Endothelial cell of umbilical vein (primary cell): ENCODE results near the gene DGCR6L.
"Not testable (repeated sequence)": the region's sequence is repeated elsewhere in the genome, so short reads cannot be mapped to it uniquely, and the experiment has no call there.

Source experiments
- CTCF ChIP-seq, 2 donors: IDR thresholded peaks; 1 replicate in 1 of 2; 2 replicates in 1 of 2; pipeline ENCODE4 v1.5.1; 2011; ENCODE audit warnings: low read length in 2 of 2, mild to moderate bottlenecking in 2 of 2, moderate library complexity in 2 of 2, control low read depth in 1 of 2, inconsistent platforms in 1 of 2, low read depth in 1 of 2; ENCODE audit not compliant: insufficient read depth in 1 of 2; ENCODE audit errors: extremely low read depth in 1 of 2
- JUN ChIP-seq: IDR thresholded peaks from 2 replicates; pipeline ENCODE4 v1.6.1; 2011; ENCODE audit warnings: borderline replicate concordance, low read depth; ENCODE audit not compliant: insufficient read length, insufficient read depth
- MAX ChIP-seq: IDR thresholded peaks from 2 replicates; pipeline ENCODE4 v1.6.1; 2011; ENCODE audit not compliant: insufficient read depth, insufficient read length
- POLR2A ChIP-seq: IDR thresholded peaks from 2 replicates; pipeline ENCODE4 v1.6.1; 2012; ENCODE audit warnings: low read depth, mild to moderate bottlenecking, control low read depth, low read length
- POLR2AphosphoS5 ChIP-seq: IDR thresholded peaks from 2 replicates; pipeline ENCODE4 v1.6.1; 2012; ENCODE audit warnings: low read depth, mild to moderate bottlenecking, control low read depth, low read length, moderate library complexity; ENCODE audit not compliant: insufficient read depth

- TF ChIP-seq CTCF (IDR thresholded peaks at IDR 0.05; ENCODE audit: extremely low read depth in 1 of 2, insufficient read depth in 1 of 2, low read depth in 1 of 2, low read length in 2 of 2); MAX; POLR2A; POLR2AphosphoS5; JUN: not testable (repeated sequence)
These were observed 8.7 kb upstream of the DGCR6L start for GRCh38 chr22:20328569-20328930.
